Trophoblast cell (in vitro differentiated cells and primary cell): ENCODE results near the gene MSRB3.

ENCODE experiments used
- DNase-seq, 2 donors: peaks; one replicate each; pipeline ENCODE4 v3.0.0-alpha.2; 2016
- H2AFZ ChIP-seq: 2 replicates; pipeline ENCODE4 v1.6.1; 2013; ENCODE audit warnings: low read length, moderate library complexity, mild to moderate bottlenecking; ENCODE audit not compliant: insufficient read depth, poor library complexity
- H2AK5ac ChIP-seq: 2 replicates; pipeline ENCODE4 v1.6.1; 2013; ENCODE audit warnings: mild to moderate bottlenecking, low read length
- H2BK120ac ChIP-seq: 2 replicates; pipeline ENCODE4 v1.6.1; 2013; ENCODE audit warnings: low read length, mild to moderate bottlenecking, moderate library complexity; ENCODE audit not compliant: insufficient read depth, poor library complexity
- H2BK12ac ChIP-seq: 2 replicates; pipeline ENCODE4 v1.6.1; 2013; ENCODE audit warnings: mild to moderate bottlenecking, low read length, moderate library complexity
- H2BK5ac ChIP-seq: 2 replicates; pipeline ENCODE4 v1.6.1; 2013; ENCODE audit warnings: low read length, low read depth, moderate library complexity, mild to moderate bottlenecking; ENCODE audit not compliant: poor library complexity
- H3K14ac ChIP-seq: 2 replicates; pipeline ENCODE4 v1.6.1; 2013; ENCODE audit warnings: mild to moderate bottlenecking, low read length
- H3K18ac ChIP-seq: 2 replicates; pipeline ENCODE4 v1.6.1; 2013; ENCODE audit warnings: mild to moderate bottlenecking, low read length
- H3K23ac ChIP-seq: 2 replicates; pipeline ENCODE4 v1.6.1; 2013; ENCODE audit warnings: low read length
- H3K27ac ChIP-seq: 2 replicates; pipeline ENCODE4 v1.5.1; 2013; ENCODE audit warnings: low read depth, mild to moderate bottlenecking, inconsistent platforms, low read length, moderate library complexity
- H3K27me3 ChIP-seq: 2 replicates; pipeline ENCODE4 v1.6.1; 2013; ENCODE audit warnings: inconsistent platforms, mild to moderate bottlenecking, low read length, moderate library complexity; ENCODE audit not compliant: insufficient read depth
- H3K36me3 ChIP-seq, 2 experiments: 1 replicate in 1 of 2; 2 replicates in 1 of 2; pipeline ENCODE4 v1.6.1; 2013; ENCODE audit warnings: low read length in 2 of 2, mild to moderate bottlenecking in 2 of 2, moderate library complexity in 1 of 2; ENCODE audit not compliant: insufficient read depth in 2 of 2, control insufficient read depth in 1 of 2
- H3K4ac ChIP-seq: 2 replicates; pipeline ENCODE4 v1.6.1; 2013; ENCODE audit warnings: low read depth, mild to moderate bottlenecking, low read length, moderate library complexity
- H3K4me1 ChIP-seq, 2 experiments: 1 replicate in 1 of 2; 2 replicates in 1 of 2; pipeline ENCODE4 v1.6.1; 2013; ENCODE audit warnings: low read length in 2 of 2, mild to moderate bottlenecking in 2 of 2, moderate library complexity in 1 of 2; ENCODE audit not compliant: insufficient read depth in 2 of 2, control insufficient read depth in 1 of 2
- H3K4me2 ChIP-seq: 2 replicates; pipeline ENCODE4 v1.6.1; 2013; ENCODE audit warnings: inconsistent platforms, mild to moderate bottlenecking, low read length, moderate library complexity
- H3K4me3 ChIP-seq: 2 replicates; pipeline ENCODE4 v1.5.1; 2013; ENCODE audit warnings: mild to moderate bottlenecking, low read depth, low read length, inconsistent platforms
- H3K79me1 ChIP-seq: one replicate; pipeline ENCODE4 v1.6.1; 2013; ENCODE audit warnings: low read length
- H3K79me2 ChIP-seq: 2 replicates; pipeline ENCODE4 v1.6.1; 2013; ENCODE audit warnings: low read length, mild to moderate bottlenecking; ENCODE audit not compliant: control insufficient read depth, insufficient read depth, poor library complexity
- H3K9ac ChIP-seq: 2 replicates; pipeline ENCODE4 v1.6.1; 2013; ENCODE audit warnings: mild to moderate bottlenecking, low read length
- H3K9me3 ChIP-seq: 2 replicates; pipeline ENCODE4 v1.6.1; 2013; ENCODE audit warnings: low read depth, mild to moderate bottlenecking, control low read depth, inconsistent platforms, low read length; ENCODE audit not compliant: insufficient read depth
- H4K12ac ChIP-seq: 2 replicates; pipeline ENCODE4 v1.6.1; 2013; ENCODE audit warnings: low read depth, mild to moderate bottlenecking, low read length, moderate library complexity
- H4K8ac ChIP-seq: 2 replicates; pipeline ENCODE4 v1.6.1; 2013; ENCODE audit warnings: low read depth, mild to moderate bottlenecking, low read length, moderate library complexity
- H4K91ac ChIP-seq: one replicate; pipeline ENCODE4 v1.6.1; 2013; ENCODE audit warnings: low read depth, mild to moderate bottlenecking, low read length, moderate library complexity
- WGBS: extraction: QIAGEN DNeasy Blood & Tissue Kit; methylation state at CpG from one replicate; pipeline ENCODE4 v1.1.7; 2013; ENCODE audit warnings: missing lambda C conversion rate; ENCODE audit not compliant: insufficient read length, insufficient coverage; ENCODE audit errors: extremely low coverage; 5-methylcytosine and 5-hydroxymethylcytosine counted together

Gene MSRB3

GRCh38 chr12:65343230-65343629 is 64.7 kb downstream of the MSRB3 start:
- Histone ChIP-seq H3K14ac (no peak overlapping the region), H3K23ac (no peak overlapping the region), H3K9me3 (no peaks in the 10 kb centered on the region), H3K4me3 (no peak overlapping the region), H3K27me3 (no peaks in the 10 kb centered on the region), H2BK5ac (no peak overlapping the region), H3K79me1 (peaks cover 5% of the 10 kb centered on the region), H2AFZ (no peak overlapping the region), H3K4ac (no peak overlapping the region), H3K4me1 (peaks cover 0 to 2% of the 10 kb centered on the region in 2 experiments), H3K4me2 (no peak overlapping the region), H2BK120ac (no peak overlapping the region), H3K18ac (no peak overlapping the region), H4K91ac (no peak overlapping the region), H3K9ac (no peak overlapping the region), H4K8ac (no peak overlapping the region), H4K12ac (no peak overlapping the region), H3K36me3 (no peaks in the 10 kb centered on the region), H3K79me2 (no peaks in the 10 kb centered on the region), H3K27ac (no peak overlapping the region), H2AK5ac (no peak overlapping the region), H2BK12ac (no peak overlapping the region)
- no peak for DNase-seq
- WGBS: no CpG with 5 or more reads among the region's 3 CpGs

GRCh38 chr12:65343801-65344200 is 65.3 kb downstream of the MSRB3 start:
- no peak for DNase-seq
- H3K27me3 ChIP-seq: no peaks in the 10 kb centered on the region
- no peaks in the 10 kb centered on the region for H3K79me2 ChIP-seq
- WGBS: no CpG with 5 or more reads among the region's 1 CpG
- no peak overlapping the region for H2AFZ ChIP-seq
- H3K4me2 ChIP-seq: no peak overlapping the region
- no peak overlapping the region for H4K8ac ChIP-seq
- no peak overlapping the region for H2BK12ac ChIP-seq
- peaks cover 0 to 2% of the 10 kb centered on the region in 2 experiments for H3K4me1 ChIP-seq
- no peak overlapping the region for H3K9ac ChIP-seq
- H3K4ac ChIP-seq: no peak overlapping the region
- no peak overlapping the region for H2BK120ac ChIP-seq
- no peak overlapping the region for H2AK5ac ChIP-seq
- no peaks in the 10 kb centered on the region for H3K36me3 ChIP-seq
- no peak overlapping the region for H3K4me3 ChIP-seq
- no peak overlapping the region for H4K91ac ChIP-seq
- peaks cover 2% of the 10 kb centered on the region for H3K79me1 ChIP-seq
- no peak overlapping the region for H3K23ac ChIP-seq
- no peak overlapping the region for H2BK5ac ChIP-seq
- no peaks in the 10 kb centered on the region for H3K9me3 ChIP-seq
- no peak overlapping the region for H3K14ac ChIP-seq
- no peak overlapping the region for H3K18ac ChIP-seq
- H4K12ac ChIP-seq: no peak overlapping the region
- H3K27ac ChIP-seq: no peak overlapping the region

- H4K91ac ChIP-seq: no peak overlapping the region
- H3K79me2 ChIP-seq: no peaks in the 10 kb centered on the region
- no peak overlapping the region for H2AFZ ChIP-seq
- H3K9ac ChIP-seq: no peak overlapping the region
- H3K23ac ChIP-seq: no peak overlapping the region
- no peaks in the 10 kb centered on the region for H3K9me3 ChIP-seq
- WGBS: no CpG with 5 or more reads among the region's 3 CpGs
- H4K12ac ChIP-seq: no peak overlapping the region
- H2BK5ac ChIP-seq: no peak overlapping the region
- H3K14ac ChIP-seq: no peak overlapping the region
- no peak overlapping the region for H3K27ac ChIP-seq
- H3K4me1 ChIP-seq: no peaks in the 10 kb centered on the region
- H2AK5ac ChIP-seq: no peak overlapping the region
- no peak overlapping the region for H4K8ac ChIP-seq
- no peaks in the 10 kb centered on the region for H3K79me1 ChIP-seq
- no peaks in the 10 kb centered on the region for H3K27me3 ChIP-seq
- H2BK12ac ChIP-seq: no peak overlapping the region
- no peak overlapping the region for H3K4me2 ChIP-seq
- no peak overlapping the region for H3K4ac ChIP-seq
- no peak overlapping the region for H2BK120ac ChIP-seq
- DNase-seq: peak in 1 of 2 donors; percentile 44
- H3K18ac ChIP-seq: no peak overlapping the region
- H3K4me3 ChIP-seq: no peak overlapping the region
- H3K36me3 ChIP-seq: no peaks in the 10 kb centered on the region
These were observed 77.0 kb downstream of the MSRB3 start for GRCh38 chr12:65355461-65355860.

- H3K27me3 ChIP-seq: no peaks in the 10 kb centered on the region
- DNase-seq: no peak
- no peak overlapping the region for H3K23ac ChIP-seq
- no peak overlapping the region for H3K14ac ChIP-seq
- H3K4ac ChIP-seq: no peak overlapping the region
- no peaks in the 10 kb centered on the region for H3K4me1 ChIP-seq
- no peak overlapping the region for H2BK12ac ChIP-seq
- no peak overlapping the region for H2AFZ ChIP-seq
- WGBS: no CpG with 5 or more reads among the region's 4 CpGs
- no peak overlapping the region for H4K8ac ChIP-seq
- no peak overlapping the region for H4K12ac ChIP-seq
- no peak overlapping the region for H3K27ac ChIP-seq
- no peak overlapping the region for H2BK5ac ChIP-seq
- no peaks in the 10 kb centered on the region for H3K9me3 ChIP-seq
- H4K91ac ChIP-seq: no peak overlapping the region
- H2AK5ac ChIP-seq: no peak overlapping the region
- no peak overlapping the region for H3K9ac ChIP-seq
- H3K36me3 ChIP-seq: no peaks in the 10 kb centered on the region
- H3K18ac ChIP-seq: no peak overlapping the region
- no peaks in the 10 kb centered on the region for H3K79me1 ChIP-seq
- H3K4me2 ChIP-seq: no peak overlapping the region
- no peak overlapping the region for H3K4me3 ChIP-seq
- no peak overlapping the region for H2BK120ac ChIP-seq
- no peaks in the 10 kb centered on the region for H3K79me2 ChIP-seq
These were observed 84.0 kb downstream of the MSRB3 start for GRCh38 chr12:65362234-65363031.
